Mesenchymal stem cell (in vitro differentiated cells and primary cell): ENCODE data around the gene SORCS3.

Source experiments
- DNase-seq: peaks from one replicate; pipeline ENCODE4 v3.0.0-alpha.2; 2013
- H2AFZ ChIP-seq: one replicate; pipeline ENCODE4 v1.6.1; 2013; ENCODE audit warnings: low read depth, mild to moderate bottlenecking, control low read depth, inconsistent platforms, low read length, moderate library complexity
- H2AK5ac ChIP-seq: 2 replicates; pipeline ENCODE4 v1.6.1; 2013; ENCODE audit warnings: low read length, moderate library complexity, mild to moderate bottlenecking, inconsistent platforms; ENCODE audit not compliant: severe bottlenecking
- H2BK120ac ChIP-seq: one replicate; pipeline ENCODE4 v1.6.1; 2013; ENCODE audit warnings: low read depth, mild to moderate bottlenecking, inconsistent platforms, low read length, moderate library complexity
- H2BK12ac ChIP-seq, 2 experiments: one replicate each; pipeline ENCODE4 v1.6.1; 2013; ENCODE audit warnings: inconsistent platforms in 2 of 2, low read length in 2 of 2, mild to moderate bottlenecking in 2 of 2, moderate library complexity in 2 of 2, control low read depth in 1 of 2
- H2BK15ac ChIP-seq: one replicate; pipeline ENCODE4 v1.6.1; 2013; ENCODE audit warnings: mild to moderate bottlenecking, low read depth, inconsistent platforms; ENCODE audit not compliant: poor library complexity, severe bottlenecking
- H2BK5ac ChIP-seq: 2 replicates; pipeline ENCODE4 v1.6.1; 2013; ENCODE audit warnings: low read depth, mild to moderate bottlenecking, low read length, control low read depth, inconsistent platforms; ENCODE audit not compliant: poor library complexity, severe bottlenecking
- H3K14ac ChIP-seq, 2 experiments: one replicate each; pipeline ENCODE4 v1.6.1; 2013; ENCODE audit warnings: inconsistent platforms in 2 of 2, low read length in 2 of 2, control low read depth in 1 of 2, mild to moderate bottlenecking in 1 of 2, moderate library complexity in 1 of 2
- H3K18ac ChIP-seq, 2 experiments: one replicate each; pipeline ENCODE4 v1.6.1; 2013; ENCODE audit warnings: inconsistent platforms in 2 of 2, low read length in 2 of 2, control low read depth in 1 of 2, low read depth in 1 of 2, mild to moderate bottlenecking in 1 of 2
- H3K23ac ChIP-seq, 2 experiments: one replicate each; pipeline ENCODE4 v1.6.1; 2013; ENCODE audit warnings: inconsistent platforms in 2 of 2, low read length in 2 of 2, mild to moderate bottlenecking in 2 of 2, moderate library complexity in 2 of 2, control low read depth in 1 of 2
- H3K27ac ChIP-seq: 2 replicates; pipeline ENCODE4 v1.5.1; 2013; ENCODE audit warnings: mild to moderate bottlenecking, moderate library complexity, low read length, control low read depth, inconsistent platforms; ENCODE audit not compliant: poor library complexity, severe bottlenecking
- H3K27me3 ChIP-seq, 2 experiments: 2 replicates each; pipeline versions ENCODE4 v1.6.1 to v1.7.0; 2013; ENCODE audit warnings: low read length in 2 of 2, mild to moderate bottlenecking in 2 of 2, moderate library complexity in 2 of 2, control low read depth in 1 of 2, inconsistent platforms in 1 of 2; ENCODE audit not compliant: control insufficient read depth in 1 of 2, insufficient read depth in 1 of 2
- H3K36me3 ChIP-seq, 2 experiments: 2 replicates each; pipeline versions ENCODE4 v1.6.1 to v1.7.0; 2013; ENCODE audit warnings: low read length in 2 of 2, control low read depth in 1 of 2, inconsistent platforms in 1 of 2, low read depth in 1 of 2, mild to moderate bottlenecking in 1 of 2; ENCODE audit not compliant: insufficient read depth in 2 of 2, control insufficient read depth in 1 of 2
- H3K4ac ChIP-seq, 2 experiments: one replicate each; pipeline ENCODE4 v1.6.1; 2013; ENCODE audit warnings: inconsistent platforms in 2 of 2, low read length in 2 of 2, mild to moderate bottlenecking in 2 of 2, moderate library complexity in 2 of 2, control low read depth in 1 of 2, low read depth in 1 of 2
- H3K4me1 ChIP-seq: 2 replicates; pipeline ENCODE4 v1.6.1; 2013; ENCODE audit warnings: low read depth, low read length, control low read depth; ENCODE audit not compliant: control insufficient read depth, insufficient read depth
- H3K4me2 ChIP-seq: 2 replicates; pipeline ENCODE4 v1.6.1; 2013; ENCODE audit warnings: low read length, mild to moderate bottlenecking, inconsistent platforms; ENCODE audit not compliant: poor library complexity, severe bottlenecking
- H3K4me3 ChIP-seq, 2 experiments: 2 replicates each; pipeline versions ENCODE4 v1.5.1 to v1.7.0; 2013; ENCODE audit warnings: low read length in 2 of 2, mild to moderate bottlenecking in 2 of 2, control low read depth in 1 of 2, low read depth in 1 of 2; ENCODE audit not compliant: insufficient read depth in 1 of 2
- H3K79me1 ChIP-seq: replicated peaks from 2 replicates; pipeline ENCODE4 v1.6.1; 2013; ENCODE audit warnings: mild to moderate bottlenecking, control low read depth, low read length, inconsistent platforms; ENCODE audit not compliant: poor library complexity, severe bottlenecking
- H3K9ac ChIP-seq: 2 replicates; pipeline ENCODE4 v1.7.0; 2013; ENCODE audit warnings: mild to moderate bottlenecking, low read length, moderate library complexity
- H3K9me3 ChIP-seq: 2 replicates; pipeline ENCODE4 v1.7.0; 2013; ENCODE audit warnings: mild to moderate bottlenecking, low read length; ENCODE audit not compliant: control insufficient read depth
- H4K8ac ChIP-seq: one replicate; pipeline ENCODE4 v1.6.1; 2013; ENCODE audit warnings: inconsistent platforms, mild to moderate bottlenecking, low read length, moderate library complexity
- H4K91ac ChIP-seq: one replicate; pipeline ENCODE4 v1.6.1; 2013; ENCODE audit warnings: mild to moderate bottlenecking, low read length, inconsistent platforms
- WGBS: methylation state at CpG from one replicate; pipeline ENCODE4 v1.1.7; 2013; ENCODE audit warnings: mixed read lengths; 5-methylcytosine and 5-hydroxymethylcytosine counted together

SORCS3 gene

GRCh38 chr10:104880624-104881398, 239.7 kb downstream of the SORCS3 start:
- DNase-seq = no peak
- Histone ChIP-seq H3K9me3 (no peaks in the 10 kb centered on the region), H3K14ac (no peak overlapping the region), H3K4ac (no peak overlapping the region), H3K18ac (no peak overlapping the region), H3K27me3 (peaks cover 0 to 6% of the 10 kb centered on the region in 2 experiments), H3K36me3 (no peaks in the 10 kb centered on the region), H2AFZ (no peak overlapping the region), H2BK120ac (no peak overlapping the region), H3K23ac (no peak overlapping the region), H3K4me2 (no peak overlapping the region), H3K4me3 (no peak overlapping the region), H4K91ac (no peak overlapping the region), H2BK15ac (no peak overlapping the region), H3K27ac (no peak overlapping the region), H4K8ac (no peak overlapping the region), H2AK5ac (no peak overlapping the region), H3K79me1 (no peaks in the 10 kb centered on the region), H3K9ac (no peak overlapping the region), H2BK5ac (no peak overlapping the region), H3K4me1 (no peaks in the 10 kb centered on the region), H2BK12ac (no peak overlapping the region)
- 58% methylated on average over 5 of the region's 5 CpGs for WGBS

- no peak overlapping the region for H3K4me3 ChIP-seq
- H3K4me2 ChIP-seq = no peak overlapping the region
- H3K27ac ChIP-seq = no peak overlapping the region
- no peak overlapping the region for H3K18ac ChIP-seq
- no peak overlapping the region for H2BK15ac ChIP-seq
- H3K4me1 ChIP-seq = no peaks in the 10 kb centered on the region
- no peak overlapping the region for H3K23ac ChIP-seq
- H4K91ac ChIP-seq = no peak overlapping the region
- no peak overlapping the region for H3K14ac ChIP-seq
- H2BK5ac ChIP-seq = no peak overlapping the region
- no peaks in the 10 kb centered on the region for H3K9me3 ChIP-seq
- H3K4ac ChIP-seq = no peak overlapping the region
- H2AK5ac ChIP-seq = no peak overlapping the region
- H2BK12ac ChIP-seq = no peak overlapping the region
- H3K79me1 ChIP-seq = no peaks in the 10 kb centered on the region
- DNase-seq = no peak
- peaks cover 0 to 6% of the 10 kb centered on the region in 2 experiments for H3K27me3 ChIP-seq
- no peak overlapping the region for H2AFZ ChIP-seq
- no peak overlapping the region for H2BK120ac ChIP-seq
- WGBS = 78% methylated on average over 1 of the region's 1 CpG
- no peaks in the 10 kb centered on the region for H3K36me3 ChIP-seq
- H3K9ac ChIP-seq = no peak overlapping the region
- H4K8ac ChIP-seq = no peak overlapping the region
These were observed 240.7 kb downstream of the SORCS3 start for GRCh38 chr10:104881740-104882139.

GRCh38 chr10:104892879-104893617, 252.0 kb downstream of the SORCS3 start:
- H3K4ac ChIP-seq = no peak overlapping the region
- DNase-seq = no peak
- WGBS = 68% methylated on average over 5 of the region's 5 CpGs

GRCh38 chr10:104893701-104894100, 252.6 kb downstream of the SORCS3 start:
- 69% methylated on average over 6 of the region's 6 CpGs for WGBS

More at GRCh38 chr10:104892879-104893617, 252.0 kb downstream of the SORCS3 start:
- Histone ChIP-seq H2BK12ac (no peak overlapping the region), H4K8ac (no peak overlapping the region), H3K18ac (no peak overlapping the region), H2BK120ac (no peak overlapping the region), H3K4me2 (no peak overlapping the region), H2BK15ac (no peak overlapping the region), H2AK5ac (no peak overlapping the region), H4K91ac (no peak overlapping the region), H3K9ac (no peak overlapping the region), H3K27ac (no peak overlapping the region), H3K4me3 (no peak overlapping the region), H3K23ac (no peak overlapping the region), H3K9me3 (peaks cover 22% of the 10 kb centered on the region), H3K14ac (no peak overlapping the region), H2BK5ac (no peak overlapping the region), H3K27me3 (peaks cover 0 to 2% of the 10 kb centered on the region in 2 experiments), H3K36me3 (no peaks in the 10 kb centered on the region), H2AFZ (no peak overlapping the region), H3K79me1 (no peaks in the 10 kb centered on the region), H3K4me1 (no peaks in the 10 kb centered on the region)

More at GRCh38 chr10:104893701-104894100, 252.6 kb downstream of the SORCS3 start:
- DNase-seq = no peak
- Histone ChIP-seq H2AK5ac (no peak overlapping the region), H3K4me2 (no peak overlapping the region), H3K4me3 (no peak overlapping the region), H3K18ac (no peak overlapping the region), H3K79me1 (no peaks in the 10 kb centered on the region), H2BK120ac (no peak overlapping the region), H4K8ac (no peak overlapping the region), H4K91ac (no peak overlapping the region), H3K23ac (no peak overlapping the region), H2BK15ac (no peak overlapping the region), H3K14ac (no peak overlapping the region), H3K27ac (no peak overlapping the region), H3K9me3 (peaks cover 15% of the 10 kb centered on the region), H3K4me1 (no peaks in the 10 kb centered on the region), H2BK12ac (no peak overlapping the region), H3K27me3 (peaks cover 0 to 2% of the 10 kb centered on the region in 2 experiments), H2BK5ac (no peak overlapping the region), H3K4ac (no peak overlapping the region), H2AFZ (no peak overlapping the region), H3K9ac (no peak overlapping the region), H3K36me3 (no peaks in the 10 kb centered on the region)
